GM21576 (cell line): Measurements from ENCODE around the gene B4GALNT1.
"Not testable (repeated sequence)": the region's sequence is repeated elsewhere in the genome, so short reads cannot be mapped to it uniquely, and the experiment has no call there.

Experiments used
- ATAC-seq: cut with Tn5 transposase; IDR thresholded peaks from one replicate; pipeline ENCODE4 v1.9.1; 2021; ENCODE audit warnings: mild to moderate bottlenecking, moderate library complexity; ENCODE audit not compliant: unreplicated experiment

Gene B4GALNT1

GRCh38 chr12:57588951-57589610, 43.9 kb downstream of the B4GALNT1 start:
- not testable (repeated sequence) for ATAC-seq

DNA sequence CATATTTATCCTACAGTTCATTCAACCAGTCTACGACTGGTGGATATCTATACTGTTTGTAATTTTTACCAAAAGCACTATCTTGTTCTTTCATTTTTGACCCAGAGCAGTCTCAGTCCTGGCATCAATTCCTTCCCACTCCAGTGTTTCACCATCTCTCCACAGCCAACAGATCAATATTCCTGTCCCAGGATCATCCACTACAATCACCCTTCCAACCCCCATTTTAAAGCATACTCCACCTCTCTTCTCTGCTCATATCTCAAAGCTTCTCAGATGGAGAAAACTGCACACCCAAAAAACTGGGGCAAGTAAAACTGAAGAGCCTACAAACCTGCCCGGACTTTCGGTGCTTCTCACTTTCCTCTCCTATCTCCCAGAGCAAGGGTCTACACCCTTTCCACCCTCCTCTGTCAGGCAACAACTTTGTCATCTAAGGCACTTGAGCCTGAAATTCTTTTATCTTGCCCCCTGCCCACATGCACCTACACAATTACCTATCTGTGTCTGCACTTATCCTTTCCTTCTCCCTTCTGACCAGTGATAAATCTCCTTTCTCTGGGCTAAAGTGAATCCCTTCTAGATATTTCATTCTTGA, 46.1 kb downstream of the B4GALNT1 start:
- no peak for ATAC-seq

DNA sequence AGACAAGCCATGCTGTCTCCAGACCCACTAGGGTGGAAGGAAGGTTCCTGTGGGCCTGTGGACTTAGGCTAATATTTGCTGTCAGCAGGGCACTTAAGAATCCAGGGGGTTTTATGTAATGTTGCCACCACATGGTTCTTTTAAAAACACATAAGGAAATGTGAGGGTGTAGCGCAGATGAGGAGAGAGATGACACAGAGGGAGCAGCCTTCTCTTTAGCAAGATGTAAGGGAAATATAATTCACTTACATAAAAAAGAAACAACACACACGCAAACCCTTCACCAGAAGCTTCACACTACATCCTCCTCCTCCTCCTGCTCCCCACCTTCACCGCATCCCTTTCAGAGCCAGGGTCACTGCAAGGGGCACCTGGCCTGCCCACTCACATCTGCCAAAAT, 46.9 kb downstream of the B4GALNT1 start:
- ATAC-seq = no peak

DNA sequence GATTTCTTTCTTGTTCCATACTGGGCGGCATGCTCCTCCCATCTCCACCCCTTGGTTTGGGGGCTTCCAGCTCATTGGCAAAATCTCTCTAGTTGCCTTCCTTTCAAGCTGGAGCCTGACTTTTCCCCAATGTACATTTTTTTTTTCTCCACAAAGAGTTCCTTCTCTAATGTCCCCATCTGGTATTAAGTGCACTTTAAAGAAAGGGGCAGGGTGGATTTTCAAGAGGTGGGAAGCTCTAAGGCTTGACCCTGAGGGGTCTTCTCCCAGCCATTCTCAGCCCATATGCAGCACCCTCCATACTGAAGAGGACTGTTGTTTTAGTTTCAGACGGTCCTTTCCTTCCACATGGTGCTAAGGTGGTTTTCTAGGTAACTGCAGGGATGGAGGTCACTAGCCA, 47.8 kb downstream of the B4GALNT1 start:
- ATAC-seq = no peak

DNA sequence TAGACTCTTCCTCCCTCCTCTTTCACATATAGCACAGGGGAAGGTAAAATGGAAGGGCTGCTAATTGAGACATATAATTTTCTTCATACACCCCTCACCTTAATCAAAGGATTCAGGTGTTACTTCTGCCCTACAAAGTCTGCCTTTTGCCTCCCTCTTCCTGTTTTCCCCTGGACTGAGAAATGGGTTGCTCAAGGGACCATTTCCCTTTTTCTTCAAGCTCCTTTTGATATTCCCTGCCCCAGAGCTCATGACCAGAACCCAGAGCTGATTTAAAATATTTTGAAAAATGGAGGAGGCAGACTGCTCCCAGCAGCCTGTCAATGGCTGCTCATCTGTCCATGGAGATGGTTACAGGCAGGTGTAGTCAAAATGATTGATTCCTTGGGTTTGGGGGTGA, 48.3 kb downstream of the B4GALNT1 start:
- ATAC-seq = no peak

GRCh38 chr12:57584050-57584449, 49.0 kb downstream of the B4GALNT1 start:
- ATAC-seq = no peak

DNA sequence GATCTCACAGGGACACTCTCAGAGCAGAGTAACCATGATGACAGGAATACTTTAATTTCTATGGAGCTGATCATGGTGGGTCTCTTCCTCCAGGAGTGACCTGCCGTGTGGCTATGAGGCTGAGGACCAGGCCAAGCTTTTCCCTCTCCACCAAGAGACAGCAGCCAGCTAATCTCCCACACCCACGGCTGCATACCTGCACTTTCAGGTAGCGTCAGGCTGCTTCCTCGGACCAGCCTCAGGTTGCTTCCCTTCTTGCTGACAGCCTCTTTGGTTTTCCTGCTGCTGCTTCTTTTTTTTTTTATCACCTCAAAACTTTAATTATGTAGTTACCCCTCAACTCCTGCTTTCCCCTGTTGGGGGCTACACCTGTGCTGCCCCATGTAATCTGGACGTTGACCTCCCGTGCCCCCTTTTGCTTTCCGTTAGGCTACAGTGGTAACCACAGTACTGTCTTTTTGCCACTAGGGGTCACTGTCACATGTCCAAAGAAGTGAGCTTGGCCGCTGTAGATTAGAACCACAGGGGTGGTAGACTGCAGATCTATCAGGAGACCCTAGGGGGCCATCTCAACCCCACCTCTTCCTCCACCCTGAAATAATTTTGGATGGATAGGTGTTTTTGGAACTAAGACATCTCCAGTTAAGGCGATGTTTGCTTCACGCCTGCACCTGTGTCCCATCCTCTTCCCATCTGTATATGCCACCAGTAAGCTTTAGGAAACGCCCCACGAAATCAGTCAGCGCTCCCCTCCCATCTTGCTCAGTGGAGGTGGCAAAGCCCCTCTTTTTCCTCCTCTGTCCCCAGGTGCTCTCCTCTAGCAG, 49.8 kb downstream of the B4GALNT1 start:
- peak; percentile 90 for ATAC-seq

GRCh38 chr12:57582440-57582839, 50.6 kb downstream of the B4GALNT1 start:
- ATAC-seq = no peak

- no peak for ATAC-seq
Observed at GRCh38 chr12:57581802-57582201, 51.2 kb downstream of the B4GALNT1 start.

- no peak for ATAC-seq
Observed at GRCh38 chr12:57580466-57580795, 52.6 kb downstream of the B4GALNT1 start.

GRCh38 chr12:57579677-57580465, 53.1 kb downstream of the B4GALNT1 start:
- ATAC-seq = no peak

GRCh38 chr12:57579011-57579410, 54.0 kb downstream of the B4GALNT1 start:
- no peak for ATAC-seq

GRCh38 chr12:57577981-57578758, 54.8 kb downstream of the B4GALNT1 start:
- no peak for ATAC-seq

GRCh38 chr12:57576613-57577160, 56.3 kb downstream of the B4GALNT1 start:
- ATAC-seq = no peak
